HCT116 (cell line): ENCODE data around the gene SDSL. TPM values are rescaled to one million over a fixed set of nuclear protein-coding genes. Genes with fewer than 3 reads are reported as not detected.

Experiments
- ATAC-seq: fragments of 200-7000 bp; cut with Tn5 transposase; 2 replicates; pipeline ENCODE4 v1.9.1; 2020; ENCODE audit warnings: mild to moderate bottlenecking, moderate library complexity
- BruUV-seq: library from RNA; stranded (reverse); fragments of 400-500 nt; replicated peaks from 2 replicates; lab custom pipeline; 2021; lab: Mats Ljungman, UMichigan
- CTCF ChIA-PET: fragments of 300-600 bp; sonication (Branson Sonifier 250); formaldehyde crosslinking; loops from one replicate; lab custom pipeline; 2021; ENCODE audit warnings: antibody characterized with exemption; lab: Charles Lee
- POLR2A ChIA-PET: fragments of 300-600, 350-600 bp; sonication (Branson Sonifier 250); formaldehyde crosslinking; loops from one replicate; lab custom pipeline; 2021; ENCODE audit warnings: antibody characterized with exemption; lab: Charles Lee
- RAD21 ChIA-PET, 2 experiments: fragments of 300-600 bp; sonication (Branson Sonifier 250); formaldehyde crosslinking; loops; one replicate each; lab custom pipeline; 2023; ENCODE audit warnings: low total read pairs in 2 of 2; ENCODE audit not compliant: uncharacterized antibody in 2 of 2, unreplicated experiment in 2 of 2, low non-redundant PET in 1 of 2; lab: Charles Lee
- DNase-seq: peaks from one replicate; pipeline ENCODE4 v3.0.0-alpha.2; 2010; ENCODE audit warnings: low read depth, low spot score
- H2AFZ ChIP-seq: fragments of 200-600 bp; shearing (Covaris generic), sonication (generic); 2 replicates; pipeline ENCODE4 v1.6.1; 2017; ENCODE audit warnings: low read depth, mixed run types, mixed read lengths, antibody characterized with exemption, low read length; ENCODE audit not compliant: poor library complexity, severe bottlenecking
- H3K27ac ChIP-seq: 2 replicates; pipeline ENCODE4 v1.5.1; 2012; ENCODE audit warnings: low read depth, low read length
- H3K27me3 ChIP-seq: fragments of 200-600 bp; sonication (generic); 2 replicates; pipeline ENCODE4 v1.6.1; 2016; ENCODE audit warnings: mixed run types, low read length, mixed read lengths; ENCODE audit not compliant: insufficient read depth
- H3K36me3 ChIP-seq, 2 experiments: fragments of 200-500 bp in 1 of 2; fragments of 200-600 bp in 1 of 2; sonication (Bioruptor generic) in 1 of 2; sonication (generic) in 1 of 2; 2 replicates each; pipeline versions ENCODE4 v1.5.1 to v1.6.1; 2014 to 2016; ENCODE audit warnings: low read length in 2 of 2, inconsistent platforms in 1 of 2, mixed read lengths in 1 of 2, mixed run types in 1 of 2; ENCODE audit not compliant: insufficient read depth in 2 of 2, control insufficient read depth in 1 of 2
- H3K4me1 ChIP-seq, 2 experiments: fragments of 200-600 bp in 1 of 2; sonication (generic) in 1 of 2; 2 replicates each; pipeline versions ENCODE4 v1.5.1 to v1.6.1; 2012 to 2017; ENCODE audit warnings: low read length in 2 of 2, inconsistent platforms in 1 of 2, mild to moderate bottlenecking in 1 of 2, mixed read lengths in 1 of 2, mixed run types in 1 of 2, moderate library complexity in 1 of 2; ENCODE audit not compliant: insufficient read depth in 2 of 2, control insufficient read depth in 1 of 2
- H3K4me2 ChIP-seq: fragments of 200-600 bp; sonication (generic); 2 replicates; pipeline ENCODE4 v1.6.1; 2017; ENCODE audit warnings: mixed run types, low read length, mixed read lengths
- H3K4me3 ChIP-seq, 2 experiments: fragments of 200-600 bp in 1 of 2; sonication (generic) in 1 of 2; replicated peaks in 1 of 2; 2 replicates each; pipeline ENCODE4 v1.5.1; 2011 to 2016; ENCODE audit warnings: low read length in 2 of 2, control low read depth in 1 of 2, low read depth in 1 of 2, mild to moderate bottlenecking in 1 of 2, mixed read lengths in 1 of 2, mixed run types in 1 of 2
- H3K79me2 ChIP-seq: fragments of 200-600 bp; sonication (generic); 2 replicates; pipeline ENCODE4 v1.6.1; 2017; ENCODE audit warnings: mild to moderate bottlenecking, mixed run types, low read length, moderate library complexity, mixed read lengths; ENCODE audit not compliant: insufficient read depth
- H3K9ac ChIP-seq: fragments of 200-600 bp; sonication (generic); 2 replicates; pipeline ENCODE4 v1.6.1; 2016; ENCODE audit warnings: low read length, mixed read lengths
- H3K9me2 ChIP-seq: fragments of 200-600 bp; sonication (generic), shearing (Covaris generic); 2 replicates; pipeline ENCODE4 v1.6.1; 2017; ENCODE audit warnings: mixed run types, mild to moderate bottlenecking, moderate library complexity; ENCODE audit not compliant: insufficient read depth
- H3K9me3 ChIP-seq, 2 experiments: fragments of 200-500 bp in 1 of 2; fragments of 200-600 bp in 1 of 2; sonication (Bioruptor generic) in 1 of 2; sonication (generic) in 1 of 2; 2 replicates each; pipeline ENCODE4 v1.6.1; 2014 to 2017; ENCODE audit warnings: low read length in 2 of 2, mixed read lengths in 2 of 2, inconsistent platforms in 1 of 2, low read depth in 1 of 2, mild to moderate bottlenecking in 1 of 2, mixed run types in 1 of 2, moderate library complexity in 1 of 2; ENCODE audit not compliant: control insufficient read depth in 1 of 2, insufficient read depth in 1 of 2
- H4K20me1 ChIP-seq: fragments of 200-600 bp; sonication (generic), shearing (Covaris generic); 2 replicates; pipeline ENCODE4 v1.6.1; 2017; ENCODE audit warnings: mixed run types, mild to moderate bottlenecking, moderate library complexity; ENCODE audit not compliant: insufficient read depth
- RAD21 ChIP-seq: IDR thresholded peaks from 2 replicates; pipeline ENCODE4 v1.6.1; 2012; ENCODE audit warnings: low read depth, mild to moderate bottlenecking
- SP1 ChIP-seq: IDR thresholded peaks from 2 replicates; pipeline ENCODE4 v1.6.1; 2012; ENCODE audit warnings: low read depth
- SRF ChIP-seq: IDR thresholded peaks from 2 replicates; pipeline ENCODE4 v1.6.1; 2012; ENCODE audit warnings: low read depth
- intact Hi-C: fragments of 100-400 bp; cut with micrococcal nuclease; formaldehyde crosslinking; loops from 2 replicates; pipeline ENCODE4 v1.10.0; 2022
- total RNA-seq: library from RNA; stranded (reverse); gene quantifications from one replicate; pipeline ENCODE4 v1.2.1, GENCODE V29; 2021; ENCODE audit not compliant: unreplicated experiment

SDSL gene
- total RNA-seq, 1 experiment from 2014 or later = 19.1 TPM

- Histone ChIP-seq H4K20me1 (no peaks in the 10 kb centered on the region), H3K9ac (no peak overlapping the region), H3K9me3 (no peaks in the 10 kb centered on the region), H3K79me2 (no peaks in the 10 kb centered on the region), H3K4me3 (no peak overlapping the region), H3K27ac (no peak overlapping the region), H3K9me2 (no peaks in the 10 kb centered on the region), H3K4me2 (no peak overlapping the region), H3K4me1 (no peaks in the 10 kb centered on the region), H3K27me3 (peaks cover 58% of the 10 kb centered on the region), H3K36me3 (no peaks in the 10 kb centered on the region), H2AFZ (no peak overlapping the region)
- DNase-seq = no peak
- ChIA-PET POLR2A (no interaction called here), CTCF (no interaction called here), RAD21 (no interaction called here)
- no peak for ATAC-seq
- BruUV-seq = no TSS peak
- intact Hi-C loops = no loop called here
- TF ChIP-seq SRF (no peak), SP1 (no peak), RAD21 (no peak)
Observed at GRCh38 chr12:113486722-113487121, 64.5 kb downstream of the SDSL start.

Other genes with a start within 250 kb of the SDSL start
- gene DDX54, start 236.9 kb upstream of the SDSL start, total RNA-seq = 110 TPM
- 20.7 TPM for gene RITA1, start 236.7 kb upstream of the SDSL start, total RNA-seq
- gene TPCN1, start 200.9 kb upstream of the SDSL start, total RNA-seq = 29.7 TPM
- 30.9 TPM for gene SLC8B1, start 87.3 kb upstream of the SDSL start, total RNA-seq
- 45.0 TPM for gene PLBD2, start 63.8 kb upstream of the SDSL start, total RNA-seq
- not detected for gene SDS, start 18.5 kb upstream of the SDSL start, total RNA-seq
- gene LHX5, start 49.5 kb downstream of the SDSL start, total RNA-seq = 2.4 TPM